Measurements from ENCODE around the gene HTR6. TPM values are rescaled to one million over a fixed set of nuclear protein-coding genes. Genes with fewer than 3 reads are reported as not detected.
A peak's percentile ranks its signal among the peaks of the same experiment; 100 is the strongest.

The HTR6 gene
- total RNA-seq, 1 experiment from 2014 or later, result 0.37 TPM

GRCh38 chr1:19654886-19655717 is 9.6 kb upstream of the HTR6 start:
- no peak for DNase-seq
- Histone ChIP-seq H3K18ac (ENCODE audit: insufficient read length, low read depth, low read length) (peak overlapping the region; percentile 16), H3K27ac (ENCODE audit: insufficient read length, low read depth, low read length) (no peak overlapping the region), H2BK15ac (ENCODE audit: low read depth, low read length) (no peak overlapping the region), H3K23me2 (ENCODE audit: insufficient read length, low read depth, low read length, poor library complexity, severe bottlenecking) (no peaks in the 10 kb centered on the region), H4K91ac (ENCODE audit: insufficient read length, low read depth, low read length) (no peak overlapping the region), H3K4ac (ENCODE audit: low read depth, low read length) (no peak overlapping the region; the same call in 1 of the 2 replicates), H3T11ph (ENCODE audit: low read length) (no peak overlapping the region), H3K4me1 (ENCODE audit: insufficient read depth, low read length) (no peaks in the 10 kb centered on the region), H2AFZ (ENCODE audit: low read length) (no peak overlapping the region), H2BK12ac (ENCODE audit: insufficient read length, low read depth, low read length) (no peak overlapping the region), H3K23ac (ENCODE audit: insufficient read length, low read depth, low read length) (no peak overlapping the region), H2BK5ac (ENCODE audit: insufficient read length, low read length) (no peak overlapping the region), H3K9me3 (ENCODE audit: control insufficient read depth, low read depth, low read length) (no peaks in the 10 kb centered on the region), H4K8ac (replicated peaks; ENCODE audit: insufficient read length, low read depth, low read length) (no peak overlapping the region), H3K79me1 (ENCODE audit: insufficient read depth, low read depth, low read length, poor library complexity, severe bottlenecking) (no peaks in the 10 kb centered on the region), H3K56ac (ENCODE audit: insufficient read length, low read depth, low read length) (no peak overlapping the region), H4K20me1 (ENCODE audit: control insufficient read depth, insufficient read depth, insufficient read length) (no peaks in the 10 kb centered on the region), H4K5ac (ENCODE audit: insufficient read length, low read depth, low read length) (no peak overlapping the region), H2AK5ac (ENCODE audit: insufficient read length, low read length) (peak overlapping the region; percentile 24), H3K27me3 (ENCODE audit: insufficient read depth, low read length) (peaks cover 2% of the 10 kb centered on the region; the same call in 1 of the 2 replicates), H3K79me2 (ENCODE audit: insufficient read depth, low read length) (no peaks in the 10 kb centered on the region), H2BK20ac (ENCODE audit: low read depth, low read length, poor library complexity, severe bottlenecking) (no peak overlapping the region), H3K9ac (ENCODE audit: extremely low read depth, insufficient read length, low read length) (no peak overlapping the region), H2BK120ac (ENCODE audit: low read depth, low read length, poor library complexity, severe bottlenecking) (no peak overlapping the region), H3K4me2 (ENCODE audit: insufficient read depth, insufficient read length, low read length) (no peak overlapping the region), H3K14ac (ENCODE audit: insufficient read depth, low read length) (no peak overlapping the region)
- Mint-ChIP-seq H3K36me3 (ENCODE audit: insufficient read depth in 1 of 3, low read depth in 3 of 3) (no peaks in the 10 kb centered on the region), H3K4me3 (no peak overlapping the region; a peak in 1 of 5 replicates), H3K4me1 (peaks cover 19 to 34% of the 10 kb centered on the region in 2 experiments), H3K27ac (peak overlapping the region in 1 of 3 experiments; percentile 98; a peak in 1 of 7 replicates), H3K27me3 (ENCODE audit: low read depth) (0 out of 2 replicates have a peak, but pooled peaks cover 2% of the 10 kb centered on the region), H3K9me3 (no peaks in the 10 kb centered on the region)
- no peak for TF ChIP-seq CTCF (conservative IDR thresholded peaks at IDR 0.05)
- no CpG with 5 or more reads among the region's 15 CpGs for WGBS (ENCODE audit: extremely low coverage, insufficient read length, low lambda C conversion rate)
